GM19238 (cell line): ENCODE results near the gene CST8.

Source experiments
- DNase-seq: peaks from one replicate; pipeline ENCODE4 v3.0.0; 2011; ENCODE audit warnings: low spot score; ENCODE audit not compliant: insufficient read length

The CST8 gene

GRCh38 chr20:23475395-23475794, 15.5 kb upstream of the CST8 start:
- no peak for DNase-seq

- DNase-seq: no peak
These were observed 14.7 kb upstream of the CST8 start for GRCh38 chr20:23476015-23476754.

- DNase-seq: no peak
These were observed 13.7 kb upstream of the CST8 start for GRCh38 chr20:23477223-23477622.

- no peak for DNase-seq
These were observed 11.9 kb upstream of the CST8 start for GRCh38 chr20:23479043-23479442.

GRCh38 chr20:23482138-23482537, 8.8 kb upstream of the CST8 start:
- DNase-seq: no peak

- DNase-seq: no peak
These were observed 6.8 kb upstream of the CST8 start for GRCh38 chr20:23484081-23484480.

- no peak for DNase-seq
These were observed 2.4 kb upstream of the CST8 start for GRCh38 chr20:23488470-23488869.

GRCh38 chr20:23488996-23489395, 1.9 kb upstream of the CST8 start:
- DNase-seq: no peak

GRCh38 chr20:23492292-23492691, 1.4 kb downstream of the CST8 start:
- no peak for DNase-seq

GRCh38 chr20:23493172-23493772, 2.4 kb downstream of the CST8 start:
- no peak for DNase-seq

GRCh38 chr20:23497536-23497935, 6.6 kb downstream of the CST8 start:
- DNase-seq: no peak

- no peak for DNase-seq
These were observed 11.0 kb downstream of the CST8 start for GRCh38 chr20:23501926-23502325.

- no peak for DNase-seq
These were observed 12.7 kb downstream of the CST8 start for GRCh38 chr20:23503649-23504048.

GRCh38 chr20:23507346-23507745, 16.4 kb downstream of the CST8 start:
- no peak for DNase-seq

GRCh38 chr20:23508449-23509229, 17.7 kb downstream of the CST8 start:
- DNase-seq: no peak

- DNase-seq: no peak
These were observed 18.5 kb downstream of the CST8 start for GRCh38 chr20:23509247-23509913.

- no peak for DNase-seq
These were observed 19.2 kb downstream of the CST8 start for GRCh38 chr20:23510000-23510590.

GRCh38 chr20:23513164-23513563, 22.2 kb downstream of the CST8 start:
- DNase-seq: no peak

GRCh38 chr20:23514848-23515247, 23.9 kb downstream of the CST8 start:
- no peak for DNase-seq

GRCh38 chr20:23515250-23515939, 24.5 kb downstream of the CST8 start:
- DNase-seq: no peak

- DNase-seq: no peak
These were observed 26.8 kb downstream of the CST8 start for GRCh38 chr20:23517719-23518118.
